HG03520 (cell line): ENCODE measurements around the gene DGUOK.

ENCODE experiments used
- ATAC-seq: cut with Tn5 transposase; IDR thresholded peaks from one replicate; pipeline ENCODE4 v1.9.1; 2021; ENCODE audit warnings: mild to moderate bottlenecking, moderate library complexity; ENCODE audit not compliant: unreplicated experiment

The DGUOK gene

GRCh38 chr2:73979021-73979420 lies 52.3 kb downstream of the DGUOK start:
- ATAC-seq = no peak

- ATAC-seq = no peak
These were observed 53.0 kb downstream of the DGUOK start for GRCh38 chr2:73979686-73980085.

- no peak for ATAC-seq
These were observed 53.9 kb downstream of the DGUOK start for GRCh38 chr2:73980566-73980965.

- no peak for ATAC-seq
These were observed 54.7 kb downstream of the DGUOK start for GRCh38 chr2:73981081-73982001.

- no peak for ATAC-seq
These were observed 55.5 kb downstream of the DGUOK start for GRCh38 chr2:73982140-73982617.

- ATAC-seq = no peak
These were observed 56.9 kb downstream of the DGUOK start for GRCh38 chr2:73983322-73984202.

- ATAC-seq = peak; percentile 28
These were observed 57.7 kb downstream of the DGUOK start, which contains the start of gene TET3 for GRCh38 chr2:73984203-73984921. TSS of gene TET3 (plus strand) at chr2:73984910. CDS start at chr2:73986404, 1,494 bp downstream.

- no peak for ATAC-seq
These were observed 58.2 kb downstream of the DGUOK start for GRCh38 chr2:73984922-73985307.

- ATAC-seq = peak; percentile 25
These were observed 58.8 kb downstream of the DGUOK start for GRCh38 chr2:73985308-73986084.

- ATAC-seq = no peak
These were observed 59.5 kb downstream of the DGUOK start for GRCh38 chr2:73986085-73986681.

- ATAC-seq = no peak
These were observed 60.6 kb downstream of the DGUOK start for GRCh38 chr2:73987109-73987947.

- ATAC-seq = no peak
These were observed 61.4 kb downstream of the DGUOK start for GRCh38 chr2:73987948-73988700.

GRCh38 chr2:73989972-73990371 lies 63.3 kb downstream of the DGUOK start:
- no peak for ATAC-seq

GRCh38 chr2:73990531-73990930 lies 63.9 kb downstream of the DGUOK start:
- no peak for ATAC-seq

- no peak for ATAC-seq
These were observed 65.4 kb downstream of the DGUOK start for GRCh38 chr2:73992036-73992435.

- no peak for ATAC-seq
These were observed 66.7 kb downstream of the DGUOK start for GRCh38 chr2:73993376-73993775.

- ATAC-seq = no peak
These were observed 67.1 kb downstream of the DGUOK start for GRCh38 chr2:73993778-73994177.
